GM04504 (cell line): Measurements from ENCODE around the gene EMILIN2.
A peak's percentile ranks its signal among the peaks of the same experiment; 100 is the strongest.

ENCODE experiments used
- DNase-seq: peaks from one replicate; pipeline ENCODE4 v3.0.0-alpha.2; 2012; ENCODE audit warnings: low read depth

Gene EMILIN2

GRCh38 chr18:2900684-2901422 lies 54.0 kb downstream of the EMILIN2 start:
- no peak for DNase-seq

- peak; percentile 60 for DNase-seq
These were observed 54.7 kb downstream of the EMILIN2 start for GRCh38 chr18:2901423-2901985.

GRCh38 chr18:2902327-2902726 lies 55.5 kb downstream of the EMILIN2 start:
- DNase-seq, result no peak

GRCh38 chr18:2903006-2903405 lies 56.2 kb downstream of the EMILIN2 start:
- peak; percentile 74 for DNase-seq

- DNase-seq, result peak; percentile 43
These were observed 59.3 kb downstream of the EMILIN2 start for GRCh38 chr18:2905854-2906703.

GRCh38 chr18:2906704-2907549 lies 60.1 kb downstream of the EMILIN2 start:
- DNase-seq, result no peak

GRCh38 chr18:2907550-2908135 lies 60.8 kb downstream of the EMILIN2 start:
- no peak for DNase-seq

- DNase-seq, result no peak
These were observed 61.5 kb downstream of the EMILIN2 start for GRCh38 chr18:2908166-2908945.

- no peak for DNase-seq
These were observed 62.1 kb downstream of the EMILIN2 start for GRCh38 chr18:2908946-2909335.

- no peak for DNase-seq
These were observed 62.8 kb downstream of the EMILIN2 start for GRCh38 chr18:2909431-2910140.

- no peak for DNase-seq
These were observed 63.5 kb downstream of the EMILIN2 start for GRCh38 chr18:2910261-2910660.

- no peak for DNase-seq
These were observed 64.1 kb downstream of the EMILIN2 start for GRCh38 chr18:2910751-2911425.

GRCh38 chr18:2911533-2911932 lies 64.7 kb downstream of the EMILIN2 start:
- no peak for DNase-seq

- DNase-seq, result no peak
These were observed 65.8 kb downstream of the EMILIN2 start for GRCh38 chr18:2912357-2913299.

- DNase-seq, result no peak
These were observed 66.7 kb downstream of the EMILIN2 start for GRCh38 chr18:2913398-2914005.

GRCh38 chr18:2914185-2914880 lies 67.5 kb downstream of the EMILIN2 start:
- DNase-seq, result no peak

GRCh38 chr18:2914881-2915240 lies 68.1 kb downstream of the EMILIN2 start:
- DNase-seq, result no peak
